ENCODE data around the gene NELFA. TPM values are rescaled to one million over a fixed set of nuclear protein-coding genes. Genes with fewer than 3 reads are reported as not detected.

NELFA gene
- total RNA-seq, 1 experiment from 2014 or later = 56.1 TPM

- POLR2A ChIA-PET = no interaction called here
- Histone ChIP-seq H3K9me3 (ENCODE audit: control insufficient read depth in 1 of 2, insufficient read depth in 1 of 2, low read depth in 1 of 2, low read length in 2 of 2) (no peaks in the 10 kb centered on the region), H3K9ac (ENCODE audit: low read length) (no peak overlapping the region), H3K36me3 (ENCODE audit: control insufficient read depth in 1 of 2, insufficient read depth in 2 of 2, low read length in 2 of 2) (peaks cover 39 to 48% of the 10 kb centered on the region in 2 experiments; a peak in 3 of 4 replicates), H3K27me3 (ENCODE audit: insufficient read depth, low read length) (no peaks in the 10 kb centered on the region), H4K20me1 (ENCODE audit: insufficient read depth) (peaks cover 8% of the 10 kb centered on the region; the same call in 1 of the 2 replicates), H3K4me2 (ENCODE audit: low read length) (no peak overlapping the region), H3K79me2 (ENCODE audit: insufficient read depth, low read length) (peaks cover 24% of the 10 kb centered on the region), H3K4me1 (ENCODE audit: control insufficient read depth in 1 of 2, insufficient read depth in 2 of 2, low read length in 2 of 2) (peaks cover 4 to 19% of the 10 kb centered on the region in 2 experiments; a peak in 2 of 4 replicates), H3K4me3 (replicated peaks in 1 of 2; ENCODE audit: low read depth in 1 of 2, low read length in 2 of 2) (no peak overlapping the region), H3K27ac (ENCODE audit: low read depth, low read length) (no peak overlapping the region; the same call in 1 of the 2 replicates), H3K9me2 (ENCODE audit: insufficient read depth) (no peaks in the 10 kb centered on the region), H2AFZ (ENCODE audit: low read depth, low read length, poor library complexity, severe bottlenecking) (no peak overlapping the region)
- DNase-seq (ENCODE audit: low read depth, low spot score) = no peak
- ATAC-seq = no peak
- RAD21 ChIA-PET (ENCODE audit: low non-redundant PET in 1 of 2, low total read pairs in 2 of 2, uncharacterized antibody in 2 of 2, unreplicated experiment in 2 of 2) = no interaction called here
- intact Hi-C loops (cut with micrococcal nuclease) = no loop called here
- TF ChIP-seq EZH2phosphoT487 (IDR thresholded peaks at IDR 0.05; ENCODE audit: borderline replicate concordance) (no peak), POLR2AphosphoS5 (IDR thresholded peaks at IDR 0.05; ENCODE audit: low read depth, low read length) (0 out of 2 replicates have a peak, but pooled peaks have one; percentile 10)
- BruUV-seq (replicated peaks) = no TSS peak
- CTCF ChIA-PET = no interaction called here
These were observed 25.5 kb downstream of the NELFA start for GRCh38 chr4:1983053-1983845.

GRCh38 chr4:1982124-1983052 lies 26.4 kb downstream of the NELFA start:
- ChIA-PET CTCF (no interaction called here), POLR2A (no interaction called here), RAD21 (ENCODE audit: low non-redundant PET in 1 of 2, low total read pairs in 2 of 2, uncharacterized antibody in 2 of 2, unreplicated experiment in 2 of 2) (no interaction called here)
- H3K4me2 ChIP-seq (ENCODE audit: low read length) = no peak overlapping the region
- H3K36me3 ChIP-seq (ENCODE audit: control insufficient read depth in 1 of 2, insufficient read depth in 2 of 2, low read length in 2 of 2) = peaks cover 42 to 55% of the 10 kb centered on the region in 2 experiments; a peak in 3 of 4 replicates
- TF ChIP-seq ZFX (IDR thresholded peaks at IDR 0.05) (no peak), SRF (IDR thresholded peaks at IDR 0.05; ENCODE audit: low read depth) (no peak), POLR2AphosphoS5 (IDR thresholded peaks at IDR 0.05; ENCODE audit: low read depth, low read length) (peak; percentile 9; the same call in 1 of the 2 replicates), EZH2phosphoT487 (IDR thresholded peaks at IDR 0.05; ENCODE audit: borderline replicate concordance) (no peak), FOSL1 (IDR thresholded peaks at IDR 0.05; ENCODE audit: low read depth) (no peak)
- BruUV-seq (replicated peaks) = TSS peak; percentile 31
- H3K9ac ChIP-seq (ENCODE audit: low read length) = no peak overlapping the region
- peaks cover 4 to 19% of the 10 kb centered on the region in 2 experiments; a peak in 2 of 4 replicates for H3K4me1 ChIP-seq (ENCODE audit: control insufficient read depth in 1 of 2, insufficient read depth in 2 of 2, low read length in 2 of 2)
- intact Hi-C loops (cut with micrococcal nuclease) = no loop called here
- H3K9me2 ChIP-seq (ENCODE audit: insufficient read depth) = no peaks in the 10 kb centered on the region
- H2AFZ ChIP-seq (ENCODE audit: low read depth, low read length, poor library complexity, severe bottlenecking) = no peak overlapping the region
- peaks cover 24% of the 10 kb centered on the region for H3K79me2 ChIP-seq (ENCODE audit: insufficient read depth, low read length)
- no peaks in the 10 kb centered on the region for H3K9me3 ChIP-seq (ENCODE audit: control insufficient read depth in 1 of 2, insufficient read depth in 1 of 2, low read depth in 1 of 2, low read length in 2 of 2)
- H4K20me1 ChIP-seq (ENCODE audit: insufficient read depth) = peaks cover 8% of the 10 kb centered on the region; the same call in 1 of the 2 replicates
- ATAC-seq = no peak
- DNase-seq (ENCODE audit: low read depth, low spot score) = no peak
- H3K4me3 ChIP-seq (replicated peaks in 1 of 2; ENCODE audit: low read depth in 1 of 2, low read length in 2 of 2) = no peak overlapping the region
- no peaks in the 10 kb centered on the region for H3K27me3 ChIP-seq (ENCODE audit: insufficient read depth, low read length)
- H3K27ac ChIP-seq (ENCODE audit: low read depth, low read length) = no peak overlapping the region; the same call in 1 of the 2 replicates

Measured in HCT116 (cell line).